Stimulated activated CD8-positive, alpha-beta memory T cell treated with anti-CD3 and anti-CD28 coated beads, Interleukin-12 subunit alpha, Interleukin-12 subunit beta, amount 100 ng/mL, for 1 hour (primary cell): ENCODE results near the gene FAM110C.
A peak's percentile ranks its signal among the peaks of the same experiment; 100 is the strongest.
"Not testable (repeated sequence)": the region's sequence is repeated elsewhere in the genome, so short reads cannot be mapped to it uniquely, and the experiment has no call there.

Experiments
- DNase-seq: peaks from one replicate; pipeline ENCODE4 v3.0.0-alpha.2; 2020; ENCODE audit warnings: low read depth

FAM110C gene

GRCh38 chr2:42788-43187, 3.5 kb downstream of the FAM110C start:
- no peak for DNase-seq

GRCh38 chr2:40465-40864, 5.8 kb downstream of the FAM110C start:
- no peak for DNase-seq

- DNase-seq = no peak
Observed at GRCh38 chr2:38155-38554, 8.2 kb downstream of the FAM110C start.

GRCh38 chr2:36318-36717, 10.0 kb downstream of the FAM110C start:
- no peak for DNase-seq

GRCh38 chr2:35852-36251, 10.5 kb downstream of the FAM110C start:
- DNase-seq = no peak

- peak; percentile 39 for DNase-seq
Observed at GRCh38 chr2:33620-34019, 12.7 kb downstream of the FAM110C start.

GRCh38 chr2:32068-32467, 14.2 kb downstream of the FAM110C start:
- no peak for DNase-seq

GRCh38 chr2:29253-29652, 17.1 kb downstream of the FAM110C start:
- no peak for DNase-seq

GRCh38 chr2:28406-28975, 17.8 kb downstream of the FAM110C start:
- no peak for DNase-seq

- no peak for DNase-seq
Observed at GRCh38 chr2:26891-27290, 19.4 kb downstream of the FAM110C start.

GRCh38 chr2:25543-25942, 20.8 kb downstream of the FAM110C start:
- DNase-seq = no peak

GRCh38 chr2:24591-24990, 21.7 kb downstream of the FAM110C start:
- DNase-seq = not testable (repeated sequence)

- no peak for DNase-seq
Observed at GRCh38 chr2:24107-24506, 22.2 kb downstream of the FAM110C start.

- no peak for DNase-seq
Observed at GRCh38 chr2:23283-23682, 23.0 kb downstream of the FAM110C start.

- not testable (repeated sequence) for DNase-seq
Observed at GRCh38 chr2:22244-22643, 24.1 kb downstream of the FAM110C start.

GRCh38 chr2:20259-20658, 26.0 kb downstream of the FAM110C start:
- not testable (repeated sequence) for DNase-seq

- DNase-seq = no peak
Observed at GRCh38 chr2:19505-19904, 26.8 kb downstream of the FAM110C start.

GRCh38 chr2:18402-19271, 27.7 kb downstream of the FAM110C start:
- no peak for DNase-seq

GRCh38 chr2:15916-16315, 30.4 kb downstream of the FAM110C start:
- not testable (repeated sequence) for DNase-seq

GRCh38 chr2:11248-11941, 34.9 kb downstream of the FAM110C start:
- peak; percentile 35 for DNase-seq

GRCh38 chr2:10222-10875, 36.0 kb downstream of the FAM110C start:
- DNase-seq = no peak
